Stomach (tissue), 9 donors: ENCODE results near the gene SPSB4. TPM values are rescaled to one million over a fixed set of nuclear protein-coding genes. Genes with fewer than 3 reads are reported as not detected.

Source experiments
- DNase-seq, 2 donors: peaks; one replicate each; pipeline versions ENCODE4 v3.0.0 to v3.0.0-alpha.2; 2013 to 2019
- H3K27ac ChIP-seq, 5 donors: fragments of 200-600 bp in 4 of 5; sonication (generic) in 4 of 5; one replicate each; pipeline ENCODE4 v1.5.1; 2013 to 2019; ENCODE audit warnings: mild to moderate bottlenecking in 1 of 5, moderate library complexity in 1 of 5
- H3K27me3 ChIP-seq, 3 donors: fragments of 200-600 bp; sonication (generic); one replicate each; pipeline ENCODE4 v1.5.1; 2017 to 2019; ENCODE audit warnings: mixed run types in 1 of 3
- H3K36me3 ChIP-seq, 4 donors: fragments of 200-600 bp; sonication (generic); 1 replicate in 3 of 4; 2 replicates in 1 of 4; pipeline ENCODE4 v1.5.1; 2016 to 2019
- H3K4me1 ChIP-seq, 4 donors: fragments of 200-600 bp; sonication (generic); one replicate each; pipeline ENCODE4 v1.5.1; 2016 to 2019
- H3K4me3 ChIP-seq, 4 donors: fragments of 200-600 bp; sonication (generic) in 3 of 4; one replicate each; pipeline ENCODE4 v1.5.1; 2016 to 2019; ENCODE audit warnings: mild to moderate bottlenecking in 1 of 4
- H3K9me3 ChIP-seq, 4 donors: fragments of 200-600 bp; sonication (generic); one replicate each; pipeline ENCODE4 v1.5.1; 2016 to 2019
- EP300 ChIP-seq: sonication (generic); formaldehyde crosslinking; IDR thresholded peaks from one replicate; pipeline ENCODE4 v1.6.1; 2017; ENCODE audit warnings: antibody characterized with exemption
- POLR2A ChIP-seq, 4 donors: fragments of 450-650 bp; IDR thresholded peaks; one replicate each; pipeline ENCODE4 v1.6.1; 2016; ENCODE audit warnings: antibody characterized with exemption in 4 of 4, control low read depth in 2 of 4, mild to moderate bottlenecking in 1 of 4, moderate library complexity in 1 of 4
- POLR2AphosphoS5 ChIP-seq, 3 donors: sonication (generic); formaldehyde crosslinking; IDR thresholded peaks; one replicate each; pipeline ENCODE4 v1.6.1; 2016; ENCODE audit warnings: antibody characterized with exemption in 3 of 3
- WGBS, 5 donors: extraction: QIAGEN DNeasy Blood & Tissue Kit in 3 of 5; methylation state at CpG; one replicate each; pipeline versions ENCODE4 v1.1.5 to v1.1.7; 2013 to 2018; 5-methylcytosine and 5-hydroxymethylcytosine counted together
- intact Hi-C: fragments of 100-400 bp; cut with DNase I; formaldehyde crosslinking; loops from one replicate; pipeline ENCODE4 v1.15.1; 2023; ENCODE audit warnings: low total_unique reads
- polyA plus RNA-seq, 3 donors: library from polyadenylated mRNA; stranded (reverse); fragments of 200-250 nt; gene quantifications; one replicate each; pipeline ENCODE4 v1.2.3, GENCODE V29; 2013
- total RNA-seq, 5 donors: library from RNA; depleted of rRNA; stranded (reverse); fragments of >200 nt; gene quantifications; one replicate each; pipeline versions ENCODE4 v1.1.0 to v1.2.3, GENCODE V29; 2014 to 2016
- TF ChIP-seq, protein P1 (sequence below), 7 experiments: fragments of 450-650 bp in 4 of 7; fragments of 200-600 bp in 3 of 7; sonication (generic) in 3 of 7; IDR thresholded peaks; one replicate each; pipeline ENCODE4 v1.5.1; 2016 to 2019; ENCODE audit warnings: antibody characterized with exemption in 7 of 7, control low read depth in 2 of 7, mild to moderate bottlenecking in 1 of 7
- donor health status: healthy with polysubstance abuse.
- donor health status: Bipolar disorder and iron deficiency.
- donor health status: healthy.

Gene SPSB4
- total and polyA plus RNA-seq, 8 donors = 0.05 to 2.4 (median 1.8) TPM; not detected in 5

GRCh38 chr3:141070727-141071357 lies 19.7 kb downstream of the SPSB4 start:
- TF ChIP-seq, protein P1, sequence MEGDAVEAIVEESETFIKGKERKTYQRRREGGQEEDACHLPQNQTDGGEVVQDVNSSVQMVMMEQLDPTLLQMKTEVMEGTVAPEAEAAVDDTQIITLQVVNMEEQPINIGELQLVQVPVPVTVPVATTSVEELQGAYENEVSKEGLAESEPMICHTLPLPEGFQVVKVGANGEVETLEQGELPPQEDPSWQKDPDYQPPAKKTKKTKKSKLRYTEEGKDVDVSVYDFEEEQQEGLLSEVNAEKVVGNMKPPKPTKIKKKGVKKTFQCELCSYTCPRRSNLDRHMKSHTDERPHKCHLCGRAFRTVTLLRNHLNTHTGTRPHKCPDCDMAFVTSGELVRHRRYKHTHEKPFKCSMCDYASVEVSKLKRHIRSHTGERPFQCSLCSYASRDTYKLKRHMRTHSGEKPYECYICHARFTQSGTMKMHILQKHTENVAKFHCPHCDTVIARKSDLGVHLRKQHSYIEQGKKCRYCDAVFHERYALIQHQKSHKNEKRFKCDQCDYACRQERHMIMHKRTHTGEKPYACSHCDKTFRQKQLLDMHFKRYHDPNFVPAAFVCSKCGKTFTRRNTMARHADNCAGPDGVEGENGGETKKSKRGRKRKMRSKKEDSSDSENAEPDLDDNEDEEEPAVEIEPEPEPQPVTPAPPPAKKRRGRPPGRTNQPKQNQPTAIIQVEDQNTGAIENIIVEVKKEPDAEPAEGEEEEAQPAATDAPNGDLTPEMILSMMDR (IDR thresholded peaks at IDR 0.05) = no peak
- no peak for TF ChIP-seq POLR2A (IDR thresholded peaks at IDR 0.05)
- TF ChIP-seq EP300 = no peak
- no peak for TF ChIP-seq POLR2AphosphoS5 (IDR thresholded peaks at IDR 0.05)
- Histone ChIP-seq H3K4me1 (peaks cover 0 to 2% (median under 1%) of the 10 kb centered on the region in 4 donors), H3K36me3 (no peaks in the 10 kb centered on the region), H3K4me3 (no peak overlapping the region), H3K27ac (no peak overlapping the region), H3K27me3 (peaks cover 0 to 5% (median 0%) of the 10 kb centered on the region in 3 donors), H3K9me3 (no peaks in the 10 kb centered on the region)
- intact Hi-C loops = no loop called here
- DNase-seq = no peak
- WGBS, 5 donors = 74 to 87% (median 80%) methylated on average over 12 to 13 of the region's 13 CpGs

- no peak overlapping the region for H3K27ac ChIP-seq
- peak in 1 of 2 donors; percentile 49 for DNase-seq
- 70 to 76% (median 75%) methylated on average over 5 to 12 of the region's 12 CpGs for WGBS, 5 donors
- intact Hi-C loops = no loop called here
- H3K36me3 ChIP-seq = no peaks in the 10 kb centered on the region
- TF ChIP-seq POLR2AphosphoS5 (IDR thresholded peaks at IDR 0.05) = no peak
- no peak for TF ChIP-seq EP300
- TF ChIP-seq, protein P1 (IDR thresholded peaks at IDR 0.05) = no peak
- TF ChIP-seq POLR2A (IDR thresholded peaks at IDR 0.05) = no peak
- H3K9me3 ChIP-seq = no peaks in the 10 kb centered on the region
- H3K4me3 ChIP-seq = no peak overlapping the region
- peaks cover 6 to 11% (median 10%) of the 10 kb centered on the region in 4 donors for H3K4me1 ChIP-seq
- H3K27me3 ChIP-seq = no peaks in the 10 kb centered on the region
These were observed 20.6 kb downstream of the SPSB4 start for GRCh38 chr3:141071681-141072260.

DNA sequence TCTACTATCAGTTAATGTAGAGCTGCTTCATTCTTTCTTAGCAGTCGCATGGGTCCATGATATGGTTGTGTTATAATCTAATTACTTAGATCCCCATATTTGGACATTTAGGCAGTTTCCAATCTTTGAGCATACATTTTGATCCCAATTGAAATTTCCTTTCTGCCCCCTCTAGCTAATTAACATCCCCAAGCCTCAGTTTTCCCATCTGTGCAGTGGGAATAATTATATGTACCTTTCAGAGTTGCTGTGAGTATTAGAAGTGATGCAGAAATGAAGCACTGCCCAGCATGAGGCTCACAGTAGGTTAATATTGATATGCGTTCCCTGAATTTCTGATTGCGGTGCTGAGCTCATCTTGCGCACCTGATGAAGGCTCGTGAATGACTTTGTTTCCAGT lies 21.8 kb downstream of the SPSB4 start:
- 96 to 98% (median 97%) methylated on average over 5 of the region's 5 CpGs for WGBS, 5 donors
- intact Hi-C loops = no loop called here

DNA sequence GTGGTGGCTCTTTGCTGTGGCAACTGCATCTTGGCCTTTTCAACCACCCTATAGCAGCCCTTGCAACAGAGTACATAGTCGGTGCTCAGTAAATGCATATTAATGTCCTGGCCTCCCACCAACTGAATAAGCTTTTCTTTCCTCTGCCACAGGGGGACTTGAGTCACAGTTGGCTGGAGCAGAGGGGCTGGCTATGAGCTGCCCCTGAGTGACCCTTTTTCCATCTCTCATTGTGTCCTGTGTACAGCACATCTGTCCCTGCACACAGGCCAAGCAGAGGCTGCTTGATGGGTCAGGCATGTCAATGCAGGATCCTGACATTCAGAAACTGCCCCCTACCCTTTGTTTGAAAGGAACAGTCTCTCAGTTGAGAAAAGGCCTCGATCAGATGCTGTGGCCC lies 22.4 kb downstream of the SPSB4 start:
- TF ChIP-seq, protein P1 (IDR thresholded peaks at IDR 0.05) = no peak
- TF ChIP-seq POLR2A (IDR thresholded peaks at IDR 0.05) (no peak), EP300 (no peak), POLR2AphosphoS5 (IDR thresholded peaks at IDR 0.05) (no peak)
- Histone ChIP-seq H3K9me3 (no peaks in the 10 kb centered on the region), H3K4me3 (no peak overlapping the region), H3K27me3 (no peaks in the 10 kb centered on the region), H3K4me1 (peaks cover 6 to 20% (median 18%) of the 10 kb centered on the region in 4 donors), H3K36me3 (no peaks in the 10 kb centered on the region), H3K27ac (no peak overlapping the region)
- WGBS, 5 donors = 67 to 83% (median 74%) methylated on average over 2 of the region's 2 CpGs
- intact Hi-C loops = no loop called here
- no peak for DNase-seq

More for the DNA sequence above, 21.8 kb downstream of the SPSB4 start:
- H3K4me3 ChIP-seq = no peak overlapping the region
- DNase-seq = no peak
- H3K27ac ChIP-seq = no peak overlapping the region
- H3K36me3 ChIP-seq = no peaks in the 10 kb centered on the region
- TF ChIP-seq, protein P1 (IDR thresholded peaks at IDR 0.05) = no peak
- no peak for TF ChIP-seq POLR2A (IDR thresholded peaks at IDR 0.05)
- H3K4me1 ChIP-seq = peaks cover 6 to 20% (median 18%) of the 10 kb centered on the region in 4 donors
- no peaks in the 10 kb centered on the region for H3K27me3 ChIP-seq
- H3K9me3 ChIP-seq = no peaks in the 10 kb centered on the region
